ENCODE results near the gene CASS4. TPM values are rescaled to one million over a fixed set of nuclear protein-coding genes. Genes with fewer than 3 reads are reported as not detected.

The CASS4 gene
- polyA plus RNA-seq, 2 of the 4 experiments (the other 2 are of a cell fraction) = 0.09 TPM

- H3K9me3 ChIP-seq = no peaks in the 10 kb centered on the region
- no peak for TF ChIP-seq SMC3 (IDR thresholded peaks at IDR 0.05)
- DNase-seq (ENCODE audit: low read depth in 1 of 2, low spot score in 1 of 2) (no peak), FAIRE-seq (no peak), ATAC-seq (no peak)
- no peak overlapping the region for H3K4me3 ChIP-seq
- H3K4me2 ChIP-seq = no peak overlapping the region
- POLR2A ChIA-PET = no interaction called here
- CTCF ChIA-PET = no interaction called here
- H3K4me1 ChIP-seq = no peaks in the 10 kb centered on the region
- WGBS (ENCODE audit: missing lambda C conversion rate) = 47% methylated on average over 13 of the region's 13 CpGs
- H3K27ac ChIP-seq = no peak overlapping the region
Observed at GRCh38 chr20:56451056-56451765, 39.2 kb downstream of the CASS4 start.

DNA sequence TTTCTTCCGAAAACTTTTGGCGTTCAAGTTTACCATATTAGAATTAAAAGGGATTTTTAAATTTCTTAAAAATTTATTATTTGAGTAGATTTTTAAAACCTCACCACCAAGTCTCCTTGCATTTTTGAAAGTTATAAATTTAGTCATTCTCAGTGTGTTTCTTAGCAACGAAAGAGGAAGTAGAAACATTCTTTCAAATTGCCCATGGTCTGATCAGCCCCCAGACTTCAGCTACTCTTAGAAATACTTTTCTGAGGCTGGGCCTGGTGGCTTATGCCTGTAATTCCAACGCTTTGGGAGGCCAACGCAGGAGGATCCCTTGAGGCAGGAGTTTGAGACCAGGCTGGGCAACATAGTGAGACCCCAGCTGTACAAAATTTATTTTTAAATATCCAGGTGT lies 41.3 kb downstream of the CASS4 start:
- ChIA-PET CTCF (interaction anchor here (0.5 to 1.1 kb wide), 2 partner anchors 11 to 15 kb away, joined by 3 to 4 read pairs; no protein-coding TSS in a partner anchor), POLR2A (no interaction called here)
- H3K27ac ChIP-seq = no peak overlapping the region
- H3K4me3 ChIP-seq = no peak overlapping the region
- DNase-seq (ENCODE audit: low read depth in 1 of 2, low spot score in 1 of 2) (no peak), ATAC-seq (no peak), FAIRE-seq (no peak)
- H3K4me1 ChIP-seq = no peaks in the 10 kb centered on the region
- H3K9me3 ChIP-seq = no peaks in the 10 kb centered on the region
- TF ChIP-seq FOSB (CRISPR knock-in tag; IDR thresholded peaks at IDR 0.05) = no peak
- no peak for TF ChIP-seq HOXB5 (CRISPR knock-in tag; IDR thresholded peaks at IDR 0.05)
- TF ChIP-seq, protein P1, sequence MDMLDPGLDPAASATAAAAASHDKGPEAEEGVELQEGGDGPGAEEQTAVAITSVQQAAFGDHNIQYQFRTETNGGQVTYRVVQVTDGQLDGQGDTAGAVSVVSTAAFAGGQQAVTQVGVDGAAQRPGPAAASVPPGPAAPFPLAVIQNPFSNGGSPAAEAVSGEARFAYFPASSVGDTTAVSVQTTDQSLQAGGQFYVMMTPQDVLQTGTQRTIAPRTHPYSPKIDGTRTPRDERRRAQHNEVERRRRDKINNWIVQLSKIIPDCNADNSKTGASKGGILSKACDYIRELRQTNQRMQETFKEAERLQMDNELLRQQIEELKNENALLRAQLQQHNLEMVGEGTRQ (IDR thresholded peaks at IDR 0.05) = no peak
- no peak for TF ChIP-seq RAD21 (conservative IDR thresholded peaks at IDR 0.05 in 1 of 2, IDR thresholded peaks at IDR 0.05 in 1 of 2)
- no peak for TF ChIP-seq HOXA7 (CRISPR knock-in tag; IDR thresholded peaks at IDR 0.05)
- TF ChIP-seq CTCF (IDR thresholded peaks at IDR 0.05) = no peak
- no peak for TF ChIP-seq FOXS1 (CRISPR knock-in tag; IDR thresholded peaks at IDR 0.05)
- TF ChIP-seq CHD4 (IDR thresholded peaks at IDR 0.05; ENCODE audit: borderline replicate concordance) = no peak
- no peak for TF ChIP-seq FOSL2 (IDR thresholded peaks at IDR 0.05)
- no peak for TF ChIP-seq FOSL2 (CRISPR knock-in tag; IDR thresholded peaks at IDR 0.05)
- TF ChIP-seq HDAC2 (IDR thresholded peaks at IDR 0.05) = no peak
- H3K4me2 ChIP-seq = no peak overlapping the region
- WGBS (ENCODE audit: missing lambda C conversion rate) = 46% methylated on average over 5 of the region's 5 CpGs

- Histone ChIP-seq H3K9me3 (no peaks in the 10 kb centered on the region), H3K4me1 (no peaks in the 10 kb centered on the region), H3K4me3 (no peak overlapping the region), H3K4me2 (no peak overlapping the region), H3K27ac (no peak overlapping the region)
- FAIRE-seq (no peak), ATAC-seq (no peak), DNase-seq (ENCODE audit: low read depth in 1 of 2, low spot score in 1 of 2) (no peak)
- POLR2A ChIA-PET = no interaction called here
- CTCF ChIA-PET = interaction anchor here (0.6 to 1.2 kb wide), 3 partner anchors 9 to 140 kb away, joined by 3 read pairs; no protein-coding TSS in a partner anchor
- 62% methylated on average over 7 of the region's 7 CpGs for WGBS (ENCODE audit: missing lambda C conversion rate)
- TF ChIP-seq CTCF (IDR thresholded peaks at IDR 0.05) (no peak), MYC (IDR thresholded peaks at IDR 0.05; ENCODE audit: borderline replicate concordance, low read length) (no peak), HDAC2 (IDR thresholded peaks at IDR 0.05) (no peak), JUN (IDR thresholded peaks at IDR 0.05) (no peak), EP300 (IDR thresholded peaks at IDR 0.05) (no peak), SREBF2 (IDR thresholded peaks at IDR 0.05) (no peak), NPAS2 (CRISPR knock-in tag; IDR thresholded peaks at IDR 0.05; ENCODE audit: borderline replicate concordance) (no peak), CHD4 (IDR thresholded peaks at IDR 0.05; ENCODE audit: borderline replicate concordance) (no peak), KDM1A (IDR thresholded peaks at IDR 0.05; ENCODE audit: low read depth) (no peak), ZNF302 (CRISPR knock-in tag; IDR thresholded peaks at IDR 0.05) (no peak)
- TF ChIP-seq, protein P1 (IDR thresholded peaks at IDR 0.05) = no peak
Observed at GRCh38 chr20:56454754-56455153, 42.7 kb downstream of the CASS4 start.
